GM21786 (cell line): ENCODE results near the gene BMP10.
A peak's percentile ranks its signal among the peaks of the same experiment; 100 is the strongest.

Experiments
- ATAC-seq: cut with Tn5 transposase; IDR thresholded peaks from one replicate; pipeline ENCODE4 v1.9.1; 2021; ENCODE audit not compliant: unreplicated experiment

BMP10 gene, protein sequence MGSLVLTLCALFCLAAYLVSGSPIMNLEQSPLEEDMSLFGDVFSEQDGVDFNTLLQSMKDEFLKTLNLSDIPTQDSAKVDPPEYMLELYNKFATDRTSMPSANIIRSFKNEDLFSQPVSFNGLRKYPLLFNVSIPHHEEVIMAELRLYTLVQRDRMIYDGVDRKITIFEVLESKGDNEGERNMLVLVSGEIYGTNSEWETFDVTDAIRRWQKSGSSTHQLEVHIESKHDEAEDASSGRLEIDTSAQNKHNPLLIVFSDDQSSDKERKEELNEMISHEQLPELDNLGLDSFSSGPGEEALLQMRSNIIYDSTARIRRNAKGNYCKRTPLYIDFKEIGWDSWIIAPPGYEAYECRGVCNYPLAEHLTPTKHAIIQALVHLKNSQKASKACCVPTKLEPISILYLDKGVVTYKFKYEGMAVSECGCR

DNA sequence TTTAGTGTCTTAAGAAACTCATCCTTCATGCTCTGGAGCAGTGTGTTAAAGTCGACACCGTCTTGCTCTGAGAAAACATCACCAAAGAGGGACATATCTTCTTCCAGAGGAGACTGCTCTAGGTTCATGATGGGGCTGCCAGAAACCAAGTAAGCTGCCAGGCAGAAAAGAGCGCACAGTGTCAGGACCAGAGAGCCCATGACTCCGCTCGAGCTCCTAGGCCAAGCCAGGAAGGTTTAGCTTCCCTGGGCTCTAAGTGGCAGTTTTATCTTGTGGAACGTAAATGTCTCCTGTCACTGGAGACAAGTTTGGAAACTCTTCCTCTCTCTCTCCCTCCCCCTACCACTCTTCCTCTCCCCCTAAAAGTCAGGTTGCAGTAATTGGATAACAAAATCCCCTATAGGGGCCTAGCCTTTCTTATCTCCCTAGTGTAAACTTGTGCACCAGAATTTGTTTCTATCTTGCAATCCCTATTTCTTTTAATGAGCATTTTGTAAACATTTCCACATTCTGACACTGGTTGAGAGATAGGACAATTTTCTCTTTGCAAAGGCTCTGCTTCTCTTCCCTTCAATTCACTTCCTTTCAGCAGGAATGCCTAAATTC is at the start of gene BMP10:
TSS of gene BMP10 (minus strand) at position 239 of the 606 bp plus-strand sequence. CDS start at position 200, 39 bp downstream.
- no peak for ATAC-seq

DNA sequence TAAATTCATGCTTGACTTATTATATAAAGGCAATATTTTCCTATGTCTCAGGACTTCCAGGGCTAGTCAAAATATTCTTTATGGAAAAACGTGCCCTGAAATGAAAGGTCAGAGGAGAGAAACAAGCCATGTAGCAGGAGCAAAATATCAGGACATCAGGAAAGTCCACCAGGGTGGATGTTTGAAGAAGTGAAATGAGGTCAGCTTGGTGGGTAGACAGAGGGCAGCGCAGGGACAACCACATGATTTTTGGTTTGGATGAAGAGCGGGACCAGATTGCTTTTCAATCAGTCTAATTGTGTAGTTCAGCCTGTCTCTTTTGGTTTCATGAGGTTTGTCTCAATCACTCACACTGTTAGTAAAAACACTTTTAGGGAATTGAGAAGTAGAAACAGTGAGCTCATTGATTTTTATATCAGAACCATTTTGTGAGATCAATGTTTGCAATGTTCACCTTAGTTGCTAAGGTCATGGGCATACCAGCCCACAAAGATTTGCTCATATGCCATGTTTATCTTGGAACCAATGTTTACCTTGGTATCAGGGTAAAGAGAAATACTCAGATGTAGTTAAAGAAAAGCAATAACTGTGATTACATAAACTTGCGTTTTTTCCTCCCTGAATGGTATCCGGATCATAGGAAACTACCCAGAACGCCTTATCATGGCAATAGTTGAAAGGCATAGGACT is 49.4 kb upstream of the BMP10 start:
- ATAC-seq = no peak

DNA sequence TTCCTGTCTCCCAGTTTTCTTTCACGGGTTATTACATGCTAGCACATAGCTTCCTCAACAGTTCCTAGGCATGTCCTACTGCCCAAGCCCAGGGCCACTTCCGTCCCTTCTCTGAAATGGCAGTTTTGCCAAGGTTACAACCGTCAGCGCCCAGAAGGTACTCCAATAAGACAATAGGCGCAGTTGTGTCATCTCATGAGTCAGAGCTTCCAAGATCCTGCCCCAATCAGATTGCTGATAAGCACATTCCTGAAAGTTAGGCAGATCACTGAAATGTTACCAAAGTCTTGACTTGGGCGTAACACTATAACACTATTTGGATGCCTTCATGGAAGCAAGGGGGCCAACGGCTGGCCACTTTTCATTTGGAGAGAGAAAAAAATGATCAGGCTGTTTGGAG is 47.3 kb upstream of the BMP10 start:
- no peak for ATAC-seq

DNA sequence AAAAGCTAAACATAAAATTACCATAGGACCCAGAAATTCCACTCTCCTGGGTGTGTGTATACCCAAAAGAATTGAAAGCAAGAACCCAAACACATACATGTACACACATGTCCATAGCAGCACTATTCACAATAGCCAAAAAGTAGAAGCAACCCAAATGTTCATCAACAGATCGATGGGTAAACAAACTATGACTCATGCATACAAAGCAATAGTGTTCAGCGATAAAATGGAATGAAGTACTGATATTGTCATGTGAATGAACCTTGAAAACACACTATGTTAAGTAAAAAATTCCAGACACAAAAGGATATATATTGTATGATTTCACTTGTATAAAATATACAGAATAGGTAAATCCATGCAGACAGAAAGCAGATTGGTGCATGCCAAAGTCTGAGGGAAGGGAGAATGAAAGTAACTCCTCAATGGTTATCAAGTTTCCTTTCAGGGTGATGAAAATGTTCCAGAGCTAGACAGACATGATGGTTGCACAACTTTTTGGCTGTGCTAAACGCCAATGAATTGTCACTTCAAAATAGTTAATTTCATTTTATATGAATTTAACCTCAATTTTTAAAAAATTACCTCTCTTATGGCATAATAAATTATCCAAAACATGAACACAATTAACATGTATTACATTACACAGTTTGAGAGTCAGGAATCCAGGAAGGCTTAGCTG is 46.0 kb upstream of the BMP10 start:
- ATAC-seq = no peak

DNA sequence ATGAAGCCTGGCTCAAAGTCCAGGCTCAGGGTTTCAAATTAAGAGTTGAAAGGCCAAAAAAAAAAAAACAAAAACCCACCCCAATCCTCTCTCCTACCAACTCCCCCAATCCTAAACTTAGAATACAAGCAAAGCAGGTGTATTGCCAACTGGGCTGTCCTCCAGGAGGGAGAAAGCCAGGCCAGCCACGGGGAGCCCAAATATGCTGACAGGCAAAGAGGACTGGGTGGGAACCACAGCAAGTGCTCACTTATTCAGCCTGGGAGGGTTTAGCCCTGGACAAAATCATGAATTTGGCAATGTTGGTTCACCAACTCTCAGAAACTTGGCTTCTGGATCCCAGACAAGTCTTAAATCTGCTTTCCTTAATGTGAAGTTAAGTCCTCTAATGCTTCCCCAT is 45.0 kb upstream of the BMP10 start:
- ATAC-seq = no peak

DNA sequence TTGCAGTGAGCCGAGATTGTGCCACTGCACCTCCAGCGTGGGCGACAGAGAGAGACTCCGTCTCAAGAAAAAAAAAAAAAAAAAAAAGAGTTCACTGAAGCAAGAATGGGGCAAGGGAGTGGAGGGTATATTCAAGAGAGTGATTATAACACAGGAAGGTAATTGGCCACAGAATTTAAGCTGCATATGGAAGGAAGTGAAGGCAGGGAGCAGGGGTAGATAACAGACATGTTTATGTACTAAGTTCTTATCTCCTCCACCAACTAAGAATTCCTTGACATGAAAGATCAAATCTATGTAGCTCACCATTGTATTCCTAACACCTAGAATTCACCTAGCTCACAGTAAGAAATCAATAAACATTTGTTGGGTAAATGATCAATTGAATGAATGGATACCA is 44.2 kb upstream of the BMP10 start:
- ATAC-seq = no peak

DNA sequence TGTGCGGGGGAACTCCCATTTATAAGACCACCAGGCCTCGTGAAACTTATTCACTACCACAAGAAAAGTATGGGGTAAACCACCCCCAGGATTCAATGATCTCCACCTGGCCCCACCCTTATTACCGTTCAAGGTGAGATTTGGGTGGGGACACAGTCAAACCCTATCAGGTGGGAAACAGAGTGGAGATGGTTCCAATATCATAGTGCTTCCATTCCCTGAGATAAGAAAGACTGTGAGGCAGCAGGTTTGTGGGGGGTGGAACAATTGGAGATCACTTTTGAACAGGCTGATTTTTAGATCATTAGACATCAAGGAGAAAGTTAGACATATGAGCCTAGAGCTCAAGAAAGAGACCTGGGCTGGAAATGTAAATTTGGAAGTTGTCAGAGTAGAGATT is 42.2 kb upstream of the BMP10 start:
- no peak for ATAC-seq

DNA sequence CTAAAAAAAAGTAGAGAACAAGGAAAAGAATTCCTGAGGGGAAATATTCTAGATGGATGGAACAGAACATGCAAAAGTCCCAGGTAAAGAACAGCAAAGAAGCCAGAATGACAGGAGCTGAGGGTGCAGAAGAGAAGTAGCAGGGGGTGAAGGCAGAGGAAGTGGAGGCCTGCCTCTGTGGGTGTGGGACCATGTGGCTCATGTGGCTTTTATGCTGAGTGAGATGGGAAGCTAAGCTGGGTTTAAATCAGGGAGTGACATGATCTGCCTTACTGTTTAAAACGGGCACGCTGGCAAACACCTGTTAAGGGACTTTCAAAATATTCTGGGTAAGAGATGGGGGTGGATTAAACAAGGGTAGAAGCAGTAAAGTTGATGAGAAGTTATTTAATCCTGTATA is 41.5 kb upstream of the BMP10 start:
- no peak for ATAC-seq

DNA sequence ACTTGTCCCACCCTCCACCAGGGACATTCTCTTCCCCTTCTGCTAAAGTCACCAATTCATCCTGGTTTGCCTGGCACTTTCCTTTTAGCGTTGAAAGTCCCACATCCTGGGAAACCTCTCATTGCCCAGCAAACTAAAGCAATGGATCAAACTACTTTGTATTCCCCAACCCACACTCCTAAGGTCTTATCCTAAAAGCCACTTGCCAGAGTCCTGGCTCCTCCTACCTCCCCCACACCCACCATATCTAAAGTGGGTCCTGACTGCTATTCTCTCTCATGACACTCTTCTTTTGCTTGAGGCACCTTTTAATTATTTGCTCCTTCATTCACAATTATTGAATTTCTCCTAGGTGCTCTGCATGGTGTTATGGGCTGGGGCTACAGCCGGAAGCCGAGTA is 40.9 kb upstream of the BMP10 start:
- no peak for ATAC-seq

DNA sequence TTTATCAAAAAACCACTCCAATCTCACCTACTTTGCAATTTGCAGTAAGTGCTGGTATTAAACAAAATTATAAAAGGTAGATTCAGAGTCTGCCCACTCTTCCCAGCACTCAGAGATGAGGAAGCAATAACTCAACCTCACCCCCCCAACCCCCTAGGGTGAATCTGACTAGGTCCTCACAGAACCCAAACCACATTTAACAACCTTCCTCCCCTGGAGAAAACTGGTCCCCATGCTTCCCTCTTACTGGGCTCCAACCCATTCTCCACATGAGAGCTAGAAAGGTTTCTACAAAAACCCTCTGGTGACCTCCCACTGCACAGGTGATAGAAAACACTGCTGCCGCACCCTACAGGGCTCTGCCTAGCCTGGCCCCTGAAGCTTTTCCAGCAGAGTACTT is 40.5 kb upstream of the BMP10 start:
- ATAC-seq = no peak

DNA sequence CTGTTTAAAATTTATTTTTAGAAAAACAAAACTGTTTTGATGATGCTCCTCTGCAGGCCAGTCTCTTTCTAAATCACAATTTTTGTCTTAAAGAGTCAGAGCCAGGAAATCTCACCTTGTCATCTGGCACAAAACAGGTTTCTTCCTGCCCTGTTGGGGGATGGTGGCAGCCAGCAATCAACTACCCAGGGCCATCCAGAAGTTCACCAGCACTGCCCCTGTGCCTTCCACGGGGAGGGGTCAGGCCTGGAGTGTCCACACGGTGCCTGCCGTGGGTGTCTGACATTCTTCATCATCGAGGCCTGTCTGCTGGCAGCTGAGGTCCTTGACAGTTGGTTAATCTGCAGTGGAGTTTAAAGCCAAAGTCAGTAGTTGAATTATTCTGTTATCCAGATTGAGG is 40.0 kb upstream of the BMP10 start:
- no peak for ATAC-seq

DNA sequence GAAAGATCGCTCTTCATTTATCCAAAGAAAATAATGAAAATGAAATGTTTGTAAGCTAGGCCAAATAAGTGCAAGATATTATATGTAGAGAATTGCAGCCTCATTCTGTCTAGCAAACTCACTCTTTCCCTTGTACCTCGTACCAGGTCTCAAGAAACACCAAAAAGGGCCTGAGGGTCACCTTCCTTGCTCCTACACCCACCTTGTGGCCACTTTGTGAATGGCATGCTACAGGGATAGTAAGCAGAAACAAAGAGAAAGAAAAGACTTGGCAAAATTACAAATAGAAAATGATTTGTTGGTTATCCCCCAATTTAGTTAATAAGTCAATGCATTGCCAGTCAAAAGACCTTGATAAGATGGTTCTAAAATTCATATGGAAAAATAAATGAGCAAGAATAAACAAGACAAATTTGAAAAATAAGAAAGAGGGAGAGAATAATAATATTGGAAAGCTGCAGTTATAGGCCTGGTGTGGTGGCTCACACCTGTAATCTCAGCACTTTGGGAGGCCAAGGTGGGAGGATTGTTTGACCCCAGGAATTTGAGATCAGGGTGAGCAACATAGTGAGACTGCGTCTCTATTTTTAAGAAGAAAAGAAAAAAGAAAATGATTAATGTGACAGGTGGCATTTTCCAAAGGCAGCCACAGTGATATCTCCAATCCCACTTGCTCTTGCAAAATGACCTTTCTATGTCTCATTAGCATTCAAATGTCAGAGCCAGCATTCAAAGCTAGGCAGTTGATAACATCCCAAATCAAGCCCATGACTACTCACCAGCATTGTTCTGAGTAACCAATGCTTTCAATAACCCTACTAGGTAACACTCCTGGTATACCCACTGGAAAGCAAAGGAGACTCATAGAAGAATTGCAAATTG is 38.8 kb upstream of the BMP10 start:
- ATAC-seq = peak; percentile 35

DNA sequence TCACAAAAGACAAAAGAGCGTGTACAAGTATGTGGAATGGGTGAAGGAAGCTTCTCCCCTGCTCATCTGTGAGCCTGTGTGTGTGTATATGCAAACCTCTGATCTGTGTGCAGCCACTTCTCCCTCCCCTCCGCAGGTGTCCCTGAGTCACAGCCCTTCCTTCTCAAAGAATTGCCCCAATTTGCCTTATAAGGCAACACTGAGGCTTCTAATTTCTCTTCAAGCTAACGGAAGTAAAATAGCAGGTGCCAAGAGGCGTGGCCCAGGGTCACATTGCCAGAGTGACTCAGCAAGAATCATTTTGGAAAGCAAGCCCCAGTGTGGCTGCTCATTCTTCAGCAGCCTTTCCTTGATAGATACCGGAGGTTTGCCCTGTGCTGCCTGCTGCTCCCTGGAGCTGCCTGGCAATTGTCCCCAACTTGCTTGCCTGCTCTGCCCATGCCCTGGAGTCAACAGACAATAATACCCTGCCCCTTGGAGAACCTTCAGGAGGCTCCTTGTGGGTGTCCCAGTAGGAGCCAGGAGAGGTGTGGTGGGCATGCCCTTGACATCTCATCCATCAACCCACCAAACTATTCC is 37.3 kb upstream of the BMP10 start:
- peak; percentile 94 for ATAC-seq

DNA sequence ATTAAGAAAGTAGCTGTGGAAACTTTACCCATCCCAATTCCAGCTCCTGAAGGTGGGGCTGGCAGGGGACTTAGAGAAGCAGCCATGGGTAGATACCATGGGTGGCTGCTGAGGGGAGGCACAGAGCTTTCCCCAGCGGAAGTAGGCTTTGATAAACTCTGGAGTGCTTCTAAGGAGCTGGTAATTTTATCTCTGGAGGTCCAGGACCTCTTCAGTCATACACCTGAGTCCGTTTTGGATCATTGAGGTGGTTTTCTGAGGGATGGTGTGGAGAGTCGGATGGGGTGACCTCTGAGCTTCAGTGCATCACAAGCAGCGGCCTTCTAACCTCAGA is 36.7 kb upstream of the BMP10 start:
- peak; percentile 4 for ATAC-seq

DNA sequence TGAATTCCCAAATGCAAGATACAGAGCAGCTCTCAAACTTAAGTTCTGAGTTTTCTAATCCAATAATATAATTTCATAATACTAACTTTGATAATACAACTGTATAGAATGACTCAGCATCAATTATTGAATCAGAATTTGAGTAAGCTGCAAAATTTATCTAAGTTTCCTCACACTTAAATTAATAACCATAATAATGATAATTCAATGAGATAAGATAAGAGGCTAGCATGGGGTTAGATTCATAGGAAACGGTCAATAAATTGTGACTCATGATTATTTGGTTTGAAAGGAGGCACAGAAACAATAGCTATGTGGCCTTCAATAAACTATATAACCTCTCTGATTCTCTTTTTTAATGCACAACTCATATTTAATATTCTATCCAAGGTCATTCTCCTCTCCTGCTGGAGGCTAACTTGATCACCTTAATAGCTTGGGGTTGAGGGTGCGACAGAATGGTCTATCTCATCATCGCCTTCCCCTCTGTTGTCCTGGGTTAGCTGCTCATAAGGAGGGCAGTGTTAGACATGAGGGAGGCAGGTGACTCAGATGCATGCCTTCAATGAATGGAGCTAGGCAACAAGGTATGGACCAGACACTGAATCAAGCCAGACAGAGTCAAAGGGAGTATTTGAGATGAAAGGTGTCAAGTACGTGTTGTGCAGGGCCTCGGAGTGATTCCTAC is 36.2 kb upstream of the BMP10 start:
- ATAC-seq = no peak

DNA sequence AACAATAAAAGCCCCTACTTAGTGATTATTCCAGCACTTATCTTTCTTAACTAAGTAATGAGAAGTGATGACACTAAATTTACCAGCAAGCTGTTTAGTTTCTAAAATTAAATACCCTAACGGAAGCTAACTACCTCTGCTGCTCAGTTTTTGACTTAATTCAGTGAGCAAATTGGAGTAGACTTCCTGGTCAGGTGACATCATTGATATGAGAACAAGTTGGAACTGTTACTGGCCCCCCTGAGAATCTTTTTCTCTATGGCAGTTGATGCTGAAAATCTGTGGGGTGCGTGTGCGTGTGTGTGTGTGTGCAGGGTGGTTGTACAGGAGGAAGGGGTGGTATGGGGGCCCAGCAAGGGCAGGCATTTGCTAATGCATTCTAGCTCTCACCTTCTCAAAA is 35.5 kb upstream of the BMP10 start:
- no peak for ATAC-seq

DNA sequence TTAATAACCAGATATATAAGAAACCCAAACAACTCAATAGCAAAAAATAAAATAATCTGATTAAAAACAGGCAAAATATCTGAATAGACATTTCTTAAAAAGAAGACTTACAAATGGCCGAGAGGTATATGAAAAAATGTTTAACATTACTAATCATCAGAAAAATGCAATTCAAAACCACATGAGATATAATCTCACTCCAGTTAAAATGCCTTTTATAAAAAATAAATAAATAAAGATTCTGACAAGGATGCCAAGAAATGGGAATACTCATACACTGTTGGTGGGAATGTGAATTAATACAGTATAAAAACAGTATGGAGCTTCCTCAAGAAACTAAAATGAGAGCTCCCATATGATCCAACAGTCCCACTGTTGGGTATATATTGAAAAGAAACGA is 33.9 kb upstream of the BMP10 start:
- no peak for ATAC-seq

DNA sequence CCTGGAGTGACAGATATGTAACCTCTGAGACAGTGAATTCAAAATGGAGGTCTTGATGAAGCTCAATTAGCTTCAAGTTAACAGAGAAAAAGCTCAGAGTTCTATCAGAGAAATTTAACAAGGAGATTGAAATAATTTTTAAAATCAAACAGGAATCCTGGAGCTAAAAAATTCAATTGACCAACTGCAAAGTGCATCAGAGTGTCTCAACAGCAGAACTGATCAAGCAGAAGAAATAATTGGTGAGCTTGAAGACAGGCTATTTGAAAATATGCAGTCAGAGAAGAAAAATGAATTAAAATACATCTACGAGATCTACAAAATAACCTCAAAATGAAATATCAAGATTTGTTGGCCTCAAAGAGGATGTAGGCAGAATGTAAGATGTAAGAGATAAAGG is 30.4 kb upstream of the BMP10 start:
- ATAC-seq = no peak

DNA sequence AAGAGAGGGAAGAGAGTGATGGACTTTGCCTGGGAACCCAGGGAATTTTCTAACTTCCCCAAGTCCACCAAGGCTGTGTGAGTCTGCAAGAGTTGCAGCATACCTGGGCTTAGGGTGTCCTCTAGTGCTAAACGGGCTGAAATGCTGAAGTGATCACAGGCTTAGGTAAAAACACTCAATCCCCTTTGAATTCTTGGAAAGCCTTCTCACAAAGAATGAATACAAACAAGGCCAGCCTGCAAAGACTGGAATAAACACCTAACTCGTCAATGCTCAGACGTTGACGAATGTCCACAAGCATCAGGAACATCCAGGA is 30.0 kb upstream of the BMP10 start:
- ATAC-seq = no peak
